ENCODE measurements around the gene ELMO1.

Gene ELMO1

GRCh38 chr7:36831049-36831448 is 617.6 kb downstream of the ELMO1 start:
- no peaks in the 10 kb centered on the region for H3K79me2 ChIP-seq (ENCODE audit: insufficient read depth, low read length)
- H3K27me3 ChIP-seq (ENCODE audit: insufficient read depth, low read length, poor library complexity) = no peaks in the 10 kb centered on the region
- no peak for ATAC-seq (ENCODE audit: insufficient read depth, low read depth)
- no peaks in the 10 kb centered on the region for H3K36me3 ChIP-seq (ENCODE audit: insufficient read depth, low read length)
- H3K9ac ChIP-seq (ENCODE audit: low read depth, low read length) = no peak overlapping the region
- H3K4me1 ChIP-seq (ENCODE audit: insufficient read depth, low read length) = no peaks in the 10 kb centered on the region
- DNase-seq = no peak
- no peak overlapping the region for H3K4me2 ChIP-seq (ENCODE audit: insufficient read depth, low read length)
- no peaks in the 10 kb centered on the region for H3K9me3 ChIP-seq (ENCODE audit: insufficient read depth, low read length, severe bottlenecking)
- no peak overlapping the region for H3K4me3 ChIP-seq (ENCODE audit: low read depth in 1 of 2, low read length in 2 of 2)
- no peak overlapping the region for H3K27ac ChIP-seq (ENCODE audit: low read length)
- TF ChIP-seq CTCF (IDR thresholded peaks at IDR 0.05; ENCODE audit: borderline replicate concordance, extremely low read depth, low read length, poor library complexity, severe bottlenecking) (no peak), EZH2 (IDR thresholded peaks at IDR 0.05; ENCODE audit: borderline replicate concordance, low read depth, low read length, severe bottlenecking) (no peak)
- H2AFZ ChIP-seq (ENCODE audit: low read depth, low read length) = no peak overlapping the region
- no peaks in the 10 kb centered on the region for H4K20me1 ChIP-seq (ENCODE audit: insufficient read depth, low read length)

- ATAC-seq (ENCODE audit: insufficient read depth, low read depth) = no peak
- no peak overlapping the region for H2AFZ ChIP-seq (ENCODE audit: low read depth, low read length)
- no peak for DNase-seq
- H3K4me3 ChIP-seq (ENCODE audit: low read depth in 1 of 2, low read length in 2 of 2) = no peak overlapping the region
- H3K9ac ChIP-seq (ENCODE audit: low read depth, low read length) = no peak overlapping the region
- TF ChIP-seq EZH2 (IDR thresholded peaks at IDR 0.05; ENCODE audit: borderline replicate concordance, low read depth, low read length, severe bottlenecking) = no peak
- no peak for TF ChIP-seq CTCF (IDR thresholded peaks at IDR 0.05; ENCODE audit: borderline replicate concordance, extremely low read depth, low read length, poor library complexity, severe bottlenecking)
- no peaks in the 10 kb centered on the region for H3K9me3 ChIP-seq (ENCODE audit: insufficient read depth, low read length, severe bottlenecking)
- no peak overlapping the region for H3K4me2 ChIP-seq (ENCODE audit: insufficient read depth, low read length)
- no peaks in the 10 kb centered on the region for H3K79me2 ChIP-seq (ENCODE audit: insufficient read depth, low read length)
- no peak overlapping the region for H3K27ac ChIP-seq (ENCODE audit: low read length)
- no peaks in the 10 kb centered on the region for H3K27me3 ChIP-seq (ENCODE audit: insufficient read depth, low read length, poor library complexity)
- H4K20me1 ChIP-seq (ENCODE audit: insufficient read depth, low read length) = no peaks in the 10 kb centered on the region
- no peaks in the 10 kb centered on the region for H3K36me3 ChIP-seq (ENCODE audit: insufficient read depth, low read length)
- H3K4me1 ChIP-seq (ENCODE audit: insufficient read depth, low read length) = no peaks in the 10 kb centered on the region
These were observed 620.6 kb downstream of the ELMO1 start for GRCh38 chr7:36827726-36828703.

- no peaks in the 10 kb centered on the region for H3K4me1 ChIP-seq (ENCODE audit: insufficient read depth, low read length)
- no peak overlapping the region for H3K27ac ChIP-seq (ENCODE audit: low read length)
- no peaks in the 10 kb centered on the region for H3K36me3 ChIP-seq (ENCODE audit: insufficient read depth, low read length)
- no peak overlapping the region for H2AFZ ChIP-seq (ENCODE audit: low read depth, low read length)
- no peaks in the 10 kb centered on the region for H3K9me3 ChIP-seq (ENCODE audit: insufficient read depth, low read length, severe bottlenecking)
- no peak for ATAC-seq (ENCODE audit: insufficient read depth, low read depth)
- H4K20me1 ChIP-seq (ENCODE audit: insufficient read depth, low read length) = no peaks in the 10 kb centered on the region
- DNase-seq = no peak
- no peak overlapping the region for H3K4me3 ChIP-seq (ENCODE audit: low read depth in 1 of 2, low read length in 2 of 2)
- no peak overlapping the region for H3K9ac ChIP-seq (ENCODE audit: low read depth, low read length)
- no peak overlapping the region for H3K4me2 ChIP-seq (ENCODE audit: insufficient read depth, low read length)
- TF ChIP-seq CTCF (IDR thresholded peaks at IDR 0.05; ENCODE audit: borderline replicate concordance, extremely low read depth, low read length, poor library complexity, severe bottlenecking) (no peak), EZH2 (IDR thresholded peaks at IDR 0.05; ENCODE audit: borderline replicate concordance, low read depth, low read length, severe bottlenecking) (no peak)
- no peaks in the 10 kb centered on the region for H3K27me3 ChIP-seq (ENCODE audit: insufficient read depth, low read length, poor library complexity)
- no peaks in the 10 kb centered on the region for H3K79me2 ChIP-seq (ENCODE audit: insufficient read depth, low read length)
These were observed 623.2 kb downstream of the ELMO1 start for GRCh38 chr7:36825501-36825900.

Measured in DND-41 (cell line).